COLO668 (cell line): ENCODE results near the gene DMXL1.

Experiments
- DNase-seq: peaks from one replicate; lab custom pipeline; 2025; ENCODE audit not compliant: unreplicated experiment; lab: John Stamatoyannopoulos, UW

The DMXL1 gene

DNA sequence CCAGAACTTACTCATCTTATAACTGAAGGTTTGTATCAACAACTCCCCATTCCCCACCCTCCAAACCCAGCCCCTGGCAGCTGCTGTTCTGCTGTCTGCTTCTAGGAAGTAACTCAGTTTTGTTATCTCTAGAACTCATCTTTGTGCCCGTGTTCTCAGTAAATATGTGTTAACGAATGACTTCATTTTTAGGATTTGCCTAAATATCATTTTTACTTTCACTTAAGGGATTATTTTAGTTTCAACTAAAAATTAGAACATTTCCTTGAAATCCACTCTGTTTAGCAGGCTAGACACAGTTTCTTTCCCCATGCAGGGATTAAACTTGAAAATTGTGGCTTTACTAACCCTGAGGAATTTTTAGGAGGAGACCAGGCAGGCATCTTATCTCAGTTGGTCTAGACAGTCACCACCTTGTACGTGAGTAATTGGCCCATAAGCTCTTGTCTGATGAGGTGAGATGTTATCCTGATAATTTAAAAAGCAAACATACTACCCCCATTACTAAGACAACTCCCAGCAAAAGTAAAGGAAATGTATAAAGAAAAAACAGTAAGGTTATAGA is 216.7 kb downstream of the DMXL1 start:
- DNase-seq = no peak

DNA sequence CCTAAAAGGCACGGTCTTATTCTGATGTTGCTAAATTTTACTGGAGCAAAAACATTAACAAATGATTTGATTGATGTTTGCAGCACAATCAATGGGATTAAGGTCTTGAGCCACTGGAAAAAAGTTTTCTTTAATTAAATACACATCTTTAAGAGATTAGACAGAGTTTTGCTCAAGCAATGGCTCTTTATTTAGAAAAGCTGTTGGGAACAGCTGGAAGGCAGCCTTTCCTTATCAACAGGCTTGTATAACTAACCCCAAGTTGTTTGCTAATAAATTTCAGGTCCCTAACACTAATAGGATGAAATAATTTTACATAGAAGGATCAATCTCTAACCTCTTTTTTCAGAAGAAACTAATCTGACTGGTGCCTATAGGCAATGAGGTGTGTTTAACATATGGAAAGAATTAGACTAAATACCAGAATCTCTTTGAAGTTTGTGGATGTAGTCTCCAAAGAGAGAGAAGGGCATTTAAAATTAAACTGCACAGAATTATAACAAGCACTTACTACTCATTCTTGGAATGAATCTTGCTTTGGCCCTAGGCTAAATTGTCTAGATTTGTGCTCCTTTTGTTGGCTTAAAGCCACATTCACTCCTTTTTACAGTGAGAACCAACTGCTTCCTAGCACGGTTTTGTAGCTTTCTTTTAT is 217.6 kb downstream of the DMXL1 start:
- DNase-seq = no peak

DNA sequence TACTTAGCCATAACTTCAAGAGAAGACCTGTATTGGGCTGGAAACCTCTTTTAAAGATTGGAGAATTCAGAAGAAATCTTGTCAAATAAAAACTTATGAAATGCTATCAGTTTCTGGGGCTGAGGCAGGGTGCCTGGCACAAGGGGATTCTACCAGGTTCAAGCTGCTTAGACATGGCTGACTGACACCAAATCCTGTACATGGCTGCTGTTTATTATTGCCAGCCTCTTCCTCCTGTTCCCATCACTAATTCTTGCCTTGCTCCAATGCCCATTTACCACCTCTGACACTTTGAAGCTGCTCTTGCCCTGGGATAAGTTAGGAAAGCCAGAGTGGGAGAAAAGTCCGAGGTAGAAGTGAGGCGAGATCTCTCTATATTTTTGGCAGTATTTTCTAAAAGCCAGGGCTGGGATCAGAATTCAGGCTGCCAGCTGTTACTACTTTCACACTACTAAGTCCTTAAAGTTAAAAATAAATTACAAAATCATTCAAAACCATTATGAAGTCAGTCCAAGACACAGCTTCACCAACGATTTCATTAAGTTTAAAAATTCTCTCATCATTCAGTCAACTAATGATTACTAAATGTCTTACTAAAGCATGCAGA is 218.7 kb downstream of the DMXL1 start:
- no peak for DNase-seq

DNA sequence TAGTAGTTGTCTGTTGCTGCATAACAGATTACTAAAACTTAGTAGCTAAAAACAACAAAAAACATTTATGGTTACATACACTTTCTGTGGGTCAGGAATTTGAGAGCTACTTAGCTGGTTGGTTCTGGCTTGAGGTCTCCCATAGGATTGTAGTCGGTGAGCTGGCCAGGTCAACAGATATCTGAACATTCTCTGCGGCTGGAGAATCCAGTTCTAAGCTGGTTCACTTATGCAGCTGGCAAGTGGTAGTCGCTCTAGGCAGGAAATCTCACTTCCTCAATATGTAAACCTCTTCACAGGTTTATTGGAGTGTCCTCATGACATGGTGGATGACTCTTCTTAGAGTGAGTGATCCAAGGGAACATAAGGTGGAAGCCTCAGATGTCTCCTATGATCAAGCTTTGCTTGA is 219.3 kb downstream of the DMXL1 start:
- no peak for DNase-seq

DNA sequence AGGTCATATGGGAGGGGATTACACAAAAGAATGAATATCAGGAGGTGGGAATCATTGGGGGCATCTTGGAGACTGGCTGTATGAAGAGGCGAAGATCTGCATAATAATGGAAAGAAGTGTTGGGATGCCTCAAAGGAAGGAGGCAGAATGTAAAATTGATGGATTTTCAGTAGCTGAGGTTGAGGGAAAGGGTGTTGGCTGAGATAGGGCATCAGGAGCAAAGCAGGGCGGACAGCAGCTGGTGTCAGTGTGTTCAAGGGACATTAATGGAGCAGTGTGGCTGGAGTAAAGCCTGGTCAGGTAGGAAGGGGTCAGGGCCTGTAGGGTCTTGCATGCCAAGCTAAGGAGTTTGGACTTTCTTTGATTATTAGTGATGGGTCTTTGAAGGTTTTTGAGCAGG is 219.7 kb downstream of the DMXL1 start:
- DNase-seq = no peak

GRCh38 chr5:119291056-119291455 is 220.2 kb downstream of the DMXL1 start:
- DNase-seq = no peak

DNA sequence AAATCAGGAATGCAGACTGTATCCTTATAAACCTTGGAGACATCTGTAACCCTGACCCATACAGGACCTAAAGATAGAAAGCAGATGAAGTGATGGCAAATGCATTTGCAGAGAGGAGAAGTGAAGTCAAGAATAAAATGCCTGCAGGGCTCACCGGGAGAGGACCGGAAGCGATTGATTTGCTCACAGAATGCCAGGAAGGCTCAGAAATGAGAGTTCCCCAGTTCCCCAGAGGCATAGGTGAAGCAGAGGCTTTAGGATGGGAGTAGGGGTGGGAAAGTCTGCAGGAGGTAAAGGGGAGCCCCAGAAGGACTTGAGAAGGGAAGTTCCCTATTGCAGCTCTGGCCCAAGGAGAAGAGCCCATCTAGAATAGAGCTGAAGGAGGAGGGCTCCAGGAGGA is 221.0 kb downstream of the DMXL1 start:
- no peak for DNase-seq

GRCh38 chr5:119292701-119293515 is 222.0 kb downstream of the DMXL1 start:
- DNase-seq = no peak

DNA sequence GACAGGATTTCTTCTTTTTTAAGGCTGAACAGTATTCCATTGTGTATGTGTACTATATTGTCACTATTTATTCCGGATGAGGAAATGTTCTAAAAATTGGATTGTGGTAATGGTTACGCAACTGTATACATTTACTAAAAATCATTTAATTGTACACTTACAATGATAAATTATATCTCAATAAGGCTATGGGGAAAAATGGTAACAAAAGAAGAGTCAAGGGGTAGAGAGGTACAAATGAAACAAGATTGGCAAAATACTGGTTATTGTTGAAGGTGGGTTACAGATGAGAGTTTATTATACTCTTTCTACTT is 222.6 kb downstream of the DMXL1 start:
- no peak for DNase-seq
